Measurements from ENCODE around the gene PRSS21. TPM values are rescaled to one million over a fixed set of nuclear protein-coding genes. Genes with fewer than 3 reads are reported as not detected.

PRSS21 gene
- total and polyA plus RNA-seq, 10 of the 15 experiments (the other 5 are each of a cell fraction or from before 2014, with no cell fraction given), result 5.3 to 73.4 (median 40.1) TPM; not detected in 1

DNA sequence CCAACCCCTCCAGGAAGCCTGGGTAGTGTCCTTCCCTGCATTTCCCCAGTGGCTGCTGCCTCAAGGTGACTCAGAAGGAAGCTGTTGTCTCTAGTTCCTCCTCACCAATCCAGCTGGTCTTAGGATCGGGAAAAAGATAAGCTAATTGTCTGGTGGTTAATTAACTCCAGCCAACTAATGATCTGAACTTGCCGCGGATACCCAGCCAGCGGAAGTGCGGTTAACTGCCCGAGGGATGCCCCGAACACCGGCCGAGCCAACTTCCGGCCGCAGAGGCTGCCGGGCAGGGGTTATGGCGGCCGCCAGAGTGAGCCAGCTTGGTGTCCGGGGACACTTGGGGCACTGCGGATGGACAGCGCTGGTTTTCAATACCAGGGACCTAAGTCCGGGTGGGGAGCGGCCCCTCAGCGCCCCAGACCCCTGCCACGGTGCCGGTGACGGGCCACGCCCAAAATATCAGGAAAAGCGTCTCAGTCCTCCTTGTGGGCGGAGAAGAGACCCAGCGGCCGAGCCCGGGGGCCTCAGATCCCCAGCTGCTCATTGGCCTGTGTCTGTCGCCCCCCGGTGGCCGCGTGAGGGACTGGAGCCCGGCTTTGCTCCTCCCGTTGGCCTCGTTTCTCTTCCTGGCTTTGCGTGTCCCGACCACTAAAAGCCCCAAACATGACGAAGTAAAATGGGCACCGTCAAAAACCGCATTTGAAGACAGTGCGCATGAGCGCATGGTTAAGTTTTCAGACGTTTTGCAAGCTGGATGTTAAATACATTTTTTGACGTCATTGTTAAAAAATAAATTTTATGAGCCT lies 51.2 kb downstream of the PRSS21 start (continued):
- TF ChIP-seq NR2F1 (conservative IDR thresholded peaks at IDR 0.05) (peak; percentile 68), ASH2L (IDR thresholded peaks at IDR 0.05; ENCODE audit: borderline replicate concordance, low read depth) (no peak), ZBTB4 (CRISPR knock-in tag; IDR thresholded peaks at IDR 0.05) (no peak), BCL11A (IDR thresholded peaks at IDR 0.05; ENCODE audit: low read depth, low read length) (peak; percentile 81; the same call in 1 of the 2 replicates), MTA2 (IDR thresholded peaks at IDR 0.05; ENCODE audit: low read depth) (peak; percentile 94), RELB (IDR thresholded peaks at IDR 0.05; ENCODE audit: low read depth) (peak; percentile 98), EGR1 (IDR thresholded peaks at IDR 0.05; ENCODE audit: borderline replicate concordance in 1 of 2, low read depth in 2 of 2, low read length in 2 of 2) (peak in 1 of 2 experiments; percentile 20; a peak in 1 of 3 replicates), NFYB (IDR thresholded peaks at IDR 0.05; ENCODE audit: insufficient read depth, low read depth, low read length) (0 out of 2 replicates have a peak, but pooled peaks have one; percentile 20), TCF12 (IDR thresholded peaks at IDR 0.05; ENCODE audit: low read depth, low read length) (peak; percentile 67; the same call in 1 of the 2 replicates), CEBPZ (IDR thresholded peaks at IDR 0.05; ENCODE audit: low read depth, low read length) (no peak), JUNB (IDR thresholded peaks at IDR 0.05) (no peak), PAX5 (IDR thresholded peaks at IDR 0.05; ENCODE audit: borderline replicate concordance, low read depth, low read length) (no peak), MYC (IDR thresholded peaks at IDR 0.05; ENCODE audit: insufficient read depth, insufficient read length, insufficient replicate concordance, low read length, severe bottlenecking) (no peak), RFX5 (IDR thresholded peaks at IDR 0.05; ENCODE audit: low read depth, low read length) (0 out of 2 replicates have a peak, but pooled peaks have one; percentile 5), ESRRA (IDR thresholded peaks at IDR 0.05; ENCODE audit: low read length) (peak; percentile 72; the same call in 1 of the 2 replicates), TBL1XR1 (IDR thresholded peaks at IDR 0.05; ENCODE audit: low read depth, low read length) (peak; percentile 48; the same call in 1 of the 2 replicates), MXI1 (IDR thresholded peaks at IDR 0.05; ENCODE audit: low read depth, low read length) (0 out of 2 replicates have a peak, but pooled peaks have one; percentile 39), HDGF (IDR thresholded peaks at IDR 0.05) (no peak), BRCA1 (IDR thresholded peaks at IDR 0.05; ENCODE audit: low read depth, low read length) (no peak), RCOR1 (conservative IDR thresholded peaks at IDR 0.05; ENCODE audit: low read depth, low read length) (0 out of 2 replicates have a peak, but pooled peaks have one; percentile 87), GATAD2B (conservative IDR thresholded peaks at IDR 0.05; ENCODE audit: low read depth) (peak; percentile 95), SMAD5 (IDR thresholded peaks at IDR 0.05; ENCODE audit: low read depth) (peak; percentile 67), CREB1 (IDR thresholded peaks at IDR 0.05; ENCODE audit: low read depth) (peak; percentile 76)

Data from GM12878 (cell line).